Measurements from ENCODE around the gene SIRPB2.

The SIRPB2 gene

DNA sequence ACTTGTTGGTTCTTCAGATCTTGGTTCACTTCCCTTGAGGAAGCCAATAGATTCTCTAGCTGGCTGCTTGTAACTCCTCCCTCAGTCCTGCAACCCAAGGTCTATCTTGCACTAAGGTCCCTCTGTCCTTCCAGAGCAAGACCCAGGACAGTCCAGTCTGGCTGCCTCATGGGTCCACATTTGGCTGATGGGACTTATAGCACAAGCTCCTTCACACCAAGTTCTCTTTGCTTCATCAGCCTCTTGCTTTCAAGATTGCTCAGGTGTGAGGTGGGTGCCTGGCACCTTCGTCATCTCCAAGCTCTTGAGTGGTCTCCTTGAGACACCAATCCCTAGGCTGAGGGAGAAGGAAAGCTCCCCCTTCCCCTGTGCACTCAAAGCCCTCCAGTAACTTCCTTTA, 52.9 kb downstream of the SIRPB2 start:
- DNase-seq: no peak

- DNase-seq: peak; percentile 82
Observed at GRCh38 chr20:1437235-1437904, 53.9 kb downstream of the SIRPB2 start.

GRCh38 chr20:1436263-1436662, 55.0 kb downstream of the SIRPB2 start:
- no peak for DNase-seq

GRCh38 chr20:1435337-1435699, 55.9 kb downstream of the SIRPB2 start:
- no peak for DNase-seq

DNA sequence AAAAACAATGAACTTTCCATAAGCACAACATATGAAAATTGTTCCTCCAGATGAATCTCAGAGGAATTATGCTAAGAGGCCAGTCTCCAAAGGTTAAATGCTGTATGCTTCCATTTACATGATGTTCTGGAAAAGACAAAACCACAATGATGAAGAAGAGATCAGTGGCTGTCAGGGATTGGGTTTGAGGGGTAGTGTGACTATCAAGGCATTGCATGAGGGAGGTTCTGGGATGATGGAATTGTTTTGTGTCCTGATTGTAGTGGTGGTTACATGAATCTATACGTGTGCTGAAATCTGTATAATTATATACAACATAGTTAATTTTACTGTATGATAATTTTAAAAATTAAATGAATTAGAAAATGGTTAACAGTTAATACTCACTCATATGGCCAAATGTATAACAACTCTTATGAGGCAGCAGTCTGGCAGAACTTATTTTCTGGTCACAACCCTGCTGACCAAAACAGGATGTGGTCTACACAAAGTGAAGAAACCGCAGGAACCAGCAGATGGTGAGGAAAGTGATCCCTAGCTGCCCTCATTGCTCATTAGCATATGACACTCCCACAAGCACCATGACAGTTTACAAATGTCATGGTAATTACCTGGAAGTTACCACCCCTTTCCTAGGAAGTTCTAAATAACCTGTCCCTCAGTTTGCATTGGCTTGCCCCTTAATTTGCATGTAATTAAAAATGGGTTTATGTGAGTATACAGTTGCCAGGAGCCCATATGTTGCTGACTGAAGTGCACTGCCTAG, 56.5 kb downstream of the SIRPB2 start:
- DNase-seq: no peak

- DNase-seq: no peak
Observed at GRCh38 chr20:1431158-1431557, 60.1 kb downstream of the SIRPB2 start.

GRCh38 chr20:1430004-1430451, 61.2 kb downstream of the SIRPB2 start:
- DNase-seq: no peak

DNA sequence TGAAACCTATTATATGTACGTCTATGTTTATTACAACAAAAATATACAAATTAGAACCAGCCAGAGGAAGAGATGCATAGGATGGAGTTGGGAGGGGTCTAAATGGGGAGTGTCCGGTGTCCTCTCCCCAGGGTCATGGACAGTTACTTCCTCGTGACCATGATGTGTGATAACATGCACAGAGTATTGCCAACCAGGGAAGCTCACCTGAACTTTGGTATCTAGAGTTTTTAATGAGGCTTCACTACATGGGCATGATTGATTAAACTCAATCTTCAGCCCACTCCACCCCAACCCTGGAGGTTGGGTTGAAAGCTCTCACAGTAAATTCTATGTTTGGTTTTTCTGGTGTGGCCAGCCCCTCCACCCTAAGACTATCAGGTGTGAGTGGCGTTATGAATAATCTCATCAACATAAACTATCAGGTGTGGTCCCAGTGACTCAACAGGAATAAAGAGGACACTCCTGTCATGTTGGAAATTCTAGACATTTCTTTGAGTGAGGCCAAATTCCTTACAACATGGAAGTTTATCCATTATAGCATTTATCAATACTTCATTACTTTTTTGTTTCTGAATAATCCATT, 62.0 kb downstream of the SIRPB2 start:
- DNase-seq: no peak

DNA sequence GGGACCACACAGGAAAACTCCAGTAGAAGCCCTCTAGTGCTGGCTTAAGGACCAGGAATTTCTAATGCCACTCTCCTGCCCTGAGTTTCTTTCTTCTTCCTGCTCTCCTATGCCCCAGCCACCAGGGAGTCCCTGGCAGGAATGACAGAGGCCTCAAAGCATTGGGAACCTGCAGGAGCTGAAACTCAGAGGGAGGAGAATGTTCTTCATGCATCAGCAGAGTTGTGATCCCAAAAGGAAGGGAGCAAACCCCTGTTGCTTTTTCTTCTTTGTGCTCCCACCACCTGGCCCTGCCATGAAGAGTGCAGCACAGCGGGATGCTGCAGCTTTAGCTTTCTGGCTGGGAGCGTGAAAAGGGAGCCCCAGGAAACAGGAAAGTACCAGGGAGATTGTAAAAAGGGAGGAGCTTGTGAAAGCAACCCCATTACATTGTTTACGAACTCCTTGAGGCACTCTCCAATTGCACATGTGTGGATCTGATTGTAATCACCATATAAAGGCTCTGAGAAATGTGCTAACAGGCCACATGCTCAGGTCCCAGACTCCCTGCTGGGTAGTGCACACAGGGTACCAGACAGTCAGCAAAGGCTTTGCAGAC, 63.7 kb downstream of the SIRPB2 start:
- DNase-seq: no peak

GRCh38 chr20:1426231-1426849, 64.9 kb downstream of the SIRPB2 start:
- DNase-seq: no peak
